Measurements from ENCODE around the gene KRT73. TPM values are rescaled to one million over a fixed set of nuclear protein-coding genes. Genes with fewer than 3 reads are reported as not detected.
A peak's percentile ranks its signal among the peaks of the same experiment; 100 is the strongest.

Gene KRT73
- total RNA-seq, 2 experiments from 2014 or later = 67.2 to 69.7 TPM

- Mint-ChIP-seq H3K4me3 (no peak overlapping the region), H3K27me3 (no peaks in the 10 kb centered on the region), H3K9me3 (no peaks in the 10 kb centered on the region), H3K4me1 (ENCODE audit: low read depth) (peaks cover 45% of the 10 kb centered on the region), H3K27ac (no peak overlapping the region), H3K36me3 (ENCODE audit: low read depth) (no peaks in the 10 kb centered on the region)
- H3K27ac ChIP-seq (ENCODE audit: low read depth in 1 of 2, low read length in 2 of 2) = no peak overlapping the region
- ChIA-PET POLR2A (interaction anchor here (2.5 kb wide), 1 partner anchor 71 kb away, joined by 8 read pairs; no protein-coding TSS in a partner anchor), CTCF (no interaction called here)
- H3K9me3 ChIP-seq (ENCODE audit: control insufficient read depth in 1 of 2, insufficient read depth in 1 of 2, low read length in 2 of 2) = no peaks in the 10 kb centered on the region
- intact Hi-C loops (cut with DNase I, micrococcal nuclease) = no loop called here
- H3K36me3 ChIP-seq (ENCODE audit: insufficient read depth, low read length) = no peaks in the 10 kb centered on the region
- ATAC-seq (ENCODE audit: poor library complexity) (no peak), DNase-seq (no peak)
- no peak overlapping the region for H3K4me3 ChIP-seq (ENCODE audit: low read length)
- no peaks in the 10 kb centered on the region for H3K27me3 ChIP-seq (ENCODE audit: control insufficient read depth in 1 of 2, insufficient read depth in 2 of 2, low read length in 2 of 2)
- TF ChIP-seq CTCF (IDR thresholded peaks at IDR 0.05) = no peak
- H3K4me1 ChIP-seq (ENCODE audit: insufficient read depth, low read length) = peaks cover 5% of the 10 kb centered on the region
Measured at GRCh38 chr12:52657250-52657902, 39.0 kb upstream of the KRT73 start.

GRCh38 chr12:52656616-52657015, 38.3 kb upstream of the KRT73 start:
- Histone ChIP-seq H3K27ac (ENCODE audit: low read depth in 1 of 2, low read length in 2 of 2) (no peak overlapping the region), H3K36me3 (ENCODE audit: insufficient read depth, low read length) (no peaks in the 10 kb centered on the region), H3K9me3 (ENCODE audit: control insufficient read depth in 1 of 2, insufficient read depth in 1 of 2, low read length in 2 of 2) (peaks cover 0 to 4% of the 10 kb centered on the region in 2 experiments), H3K4me3 (ENCODE audit: low read length) (no peak overlapping the region), H3K4me1 (ENCODE audit: insufficient read depth, low read length) (no peaks in the 10 kb centered on the region), H3K27me3 (ENCODE audit: control insufficient read depth in 1 of 2, insufficient read depth in 2 of 2, low read length in 2 of 2) (no peaks in the 10 kb centered on the region)
- ChIA-PET CTCF (no interaction called here), POLR2A (interaction anchor here (0.8 to 2.5 kb wide), 2 partner anchors 17 to 71 kb away, joined by 3 to 8 read pairs; no protein-coding TSS in a partner anchor)
- Mint-ChIP-seq H3K9me3 (no peaks in the 10 kb centered on the region), H3K27me3 (no peaks in the 10 kb centered on the region), H3K27ac (no peak overlapping the region), H3K36me3 (ENCODE audit: low read depth) (no peaks in the 10 kb centered on the region), H3K4me3 (no peak overlapping the region), H3K4me1 (ENCODE audit: low read depth) (peaks cover 39% of the 10 kb centered on the region)
- DNase-seq (no peak), ATAC-seq (ENCODE audit: poor library complexity) (peak; percentile 24)
- TF ChIP-seq CTCF (IDR thresholded peaks at IDR 0.05) = no peak
- intact Hi-C loops (cut with DNase I, micrococcal nuclease) = no loop called here

- no peaks in the 10 kb centered on the region for H3K9me3 Mint-ChIP-seq
- intact Hi-C loops (cut with DNase I, micrococcal nuclease) = no loop called here
- no peaks in the 10 kb centered on the region for H3K4me1 ChIP-seq (ENCODE audit: insufficient read depth, low read length)
- no peak overlapping the region for H3K4me3 ChIP-seq (ENCODE audit: low read length)
- H3K27ac ChIP-seq (ENCODE audit: low read depth in 1 of 2, low read length in 2 of 2) = no peak overlapping the region
- H3K4me1 Mint-ChIP-seq (ENCODE audit: low read depth) = peaks cover 39% of the 10 kb centered on the region
- ATAC-seq (ENCODE audit: poor library complexity) = no peak
- no peak for DNase-seq
- no peaks in the 10 kb centered on the region for H3K27me3 ChIP-seq (ENCODE audit: control insufficient read depth in 1 of 2, insufficient read depth in 2 of 2, low read length in 2 of 2)
- H3K36me3 Mint-ChIP-seq (ENCODE audit: low read depth) = no peaks in the 10 kb centered on the region
- POLR2A ChIA-PET = interaction anchor here (2.5 kb wide), 1 partner anchor 70 kb away, joined by 8 read pairs; no protein-coding TSS in a partner anchor
- no peak overlapping the region for H3K27ac Mint-ChIP-seq
- no peaks in the 10 kb centered on the region for H3K36me3 ChIP-seq (ENCODE audit: insufficient read depth, low read length)
- no peaks in the 10 kb centered on the region for H3K27me3 Mint-ChIP-seq
- H3K9me3 ChIP-seq (ENCODE audit: control insufficient read depth in 1 of 2, insufficient read depth in 1 of 2, low read length in 2 of 2) = peaks cover 0 to 6% of the 10 kb centered on the region in 2 experiments
- CTCF ChIA-PET = no interaction called here
- H3K4me3 Mint-ChIP-seq = no peak overlapping the region
- TF ChIP-seq CTCF (IDR thresholded peaks at IDR 0.05) = no peak
Measured at GRCh38 chr12:52655720-52656124, 37.4 kb upstream of the KRT73 start.

Measured in CD4-positive, alpha-beta T cell (primary cell).